Stimulated activated naive CD8-positive, alpha-beta T cell treated with anti-CD3 and anti-CD28 coated beads, Interleukin-15, amount 100 ng/mL, for 72 hours (primary cell): ENCODE measurements around the gene MORN1.
"Not testable (repeated sequence)": the region's sequence is repeated elsewhere in the genome, so short reads cannot be mapped to it uniquely, and the experiment has no call there.

Source experiments
- ATAC-seq: fragments of 150-1000 bp; cut with Tn5 transposase; 2 replicates; pipeline ENCODE4 v1.10.0; 2021; ENCODE audit warnings: mild to moderate bottlenecking, moderate library complexity
- DNase-seq, 2 donors: peaks; one replicate each; pipeline ENCODE4 v3.0.0; 2021 to 2022
- H3K27ac Mint-ChIP-seq, 2 donors: one replicate each; pipeline ENCODE4 v1.8.0; 2022; ENCODE audit warnings: mild to moderate bottlenecking in 2 of 2, mixed read lengths in 2 of 2, moderate library complexity in 2 of 2
- H3K27me3 Mint-ChIP-seq: one replicate; pipeline ENCODE4 v1.8.0; 2022; ENCODE audit warnings: mixed read lengths
- H3K4me1 Mint-ChIP-seq: one replicate; pipeline ENCODE4 v1.8.0; 2022; ENCODE audit warnings: mild to moderate bottlenecking, mixed read lengths
- H3K4me3 Mint-ChIP-seq, 2 donors: one replicate each; pipeline ENCODE4 v1.8.0; 2022; ENCODE audit warnings: mild to moderate bottlenecking in 2 of 2, mixed read lengths in 2 of 2, moderate library complexity in 1 of 2
- H3K9me3 Mint-ChIP-seq, 2 donors: one replicate each; pipeline ENCODE4 v1.8.0; 2022; ENCODE audit warnings: mixed read lengths in 2 of 2

MORN1 gene

GRCh38 chr1:2303016-2303775 is 88.2 kb downstream of the MORN1 start:
- ATAC-seq (no peak), DNase-seq (no peak)
- Mint-ChIP-seq H3K27me3 (no peaks in the 10 kb centered on the region), H3K27ac (no peak overlapping the region), H3K4me1 (peaks cover 64% of the 10 kb centered on the region), H3K9me3 (no peaks in the 10 kb centered on the region), H3K4me3 (no peak overlapping the region)

GRCh38 chr1:2302292-2302925 is 88.9 kb downstream of the MORN1 start:
- DNase-seq (no peak), ATAC-seq (no peak)
- H3K27me3 Mint-ChIP-seq = no peaks in the 10 kb centered on the region
- no peaks in the 10 kb centered on the region for H3K9me3 Mint-ChIP-seq
- no peak overlapping the region for H3K27ac Mint-ChIP-seq
- H3K4me1 Mint-ChIP-seq = peaks cover 72% of the 10 kb centered on the region
- H3K4me3 Mint-ChIP-seq = no peak overlapping the region

GRCh38 chr1:2301607-2302291 is 89.6 kb downstream of the MORN1 start:
- H3K4me3 Mint-ChIP-seq = peak overlapping the region; percentile 86 to 87
- peaks cover 78% of the 10 kb centered on the region for H3K4me1 Mint-ChIP-seq
- no peaks in the 10 kb centered on the region for H3K9me3 Mint-ChIP-seq
- DNase-seq = no peak
- no peaks in the 10 kb centered on the region for H3K27me3 Mint-ChIP-seq
- peak; percentile 4 for ATAC-seq
- H3K27ac Mint-ChIP-seq = peak overlapping the region; percentile 92 to 93

GRCh38 chr1:2300851-2301606 is 90.3 kb downstream of the MORN1 start:
- H3K27ac Mint-ChIP-seq = peak overlapping the region; percentile 92 to 93
- H3K9me3 Mint-ChIP-seq = no peaks in the 10 kb centered on the region
- H3K4me3 Mint-ChIP-seq = peak overlapping the region; percentile 86 to 87
- DNase-seq (peak; percentile 80 to 92), ATAC-seq (peak; percentile 86)
- no peaks in the 10 kb centered on the region for H3K27me3 Mint-ChIP-seq
- peaks cover 85% of the 10 kb centered on the region for H3K4me1 Mint-ChIP-seq

- ATAC-seq (peak; percentile 89), DNase-seq (peak; percentile 78 to 89)
- Mint-ChIP-seq H3K4me3 (peak overlapping the region; percentile 86 to 87), H3K27me3 (no peaks in the 10 kb centered on the region), H3K9me3 (no peaks in the 10 kb centered on the region), H3K27ac (peak overlapping the region; percentile 92 to 93), H3K4me1 (peaks cover 85% of the 10 kb centered on the region)
These were observed 91.2 kb downstream of the MORN1 start for GRCh38 chr1:2300004-2300771.

GRCh38 chr1:2299131-2299627 is 92.2 kb downstream of the MORN1 start:
- ATAC-seq = no peak
- H3K4me3 Mint-ChIP-seq = peak overlapping the region; percentile 16 to 87
- H3K27ac Mint-ChIP-seq = peak overlapping the region; percentile 9 to 20
- peaks cover 94% of the 10 kb centered on the region for H3K4me1 Mint-ChIP-seq
- no peaks in the 10 kb centered on the region for H3K9me3 Mint-ChIP-seq
- no peak for DNase-seq
- no peaks in the 10 kb centered on the region for H3K27me3 Mint-ChIP-seq

GRCh38 chr1:2298685-2299084 is 92.7 kb downstream of the MORN1 start:
- Mint-ChIP-seq H3K27me3 (no peaks in the 10 kb centered on the region), H3K4me3 (peak overlapping the region; percentile 16 to 74), H3K4me1 (peaks cover 99% of the 10 kb centered on the region), H3K27ac (no peak overlapping the region), H3K9me3 (no peaks in the 10 kb centered on the region)
- no peak for DNase-seq
- ATAC-seq = no peak

GRCh38 chr1:2297246-2298011 is 93.9 kb downstream of the MORN1 start:
- Mint-ChIP-seq H3K4me1 (peaks cover 99% of the 10 kb centered on the region), H3K9me3 (no peaks in the 10 kb centered on the region), H3K4me3 (no peak overlapping the region), H3K27me3 (no peaks in the 10 kb centered on the region), H3K27ac (no peak overlapping the region)
- no peak for ATAC-seq
- no peak for DNase-seq

- DNase-seq (no peak), ATAC-seq (no peak)
- Mint-ChIP-seq H3K4me1 (peaks cover 99% of the 10 kb centered on the region), H3K9me3 (no peaks in the 10 kb centered on the region), H3K27ac (no peak overlapping the region), H3K27me3 (no peaks in the 10 kb centered on the region), H3K4me3 (no peak overlapping the region)
These were observed 94.7 kb downstream of the MORN1 start for GRCh38 chr1:2296614-2297013.

GRCh38 chr1:2296211-2296610 is 95.1 kb downstream of the MORN1 start:
- not testable (repeated sequence) for H3K27ac Mint-ChIP-seq, ATAC-seq, H3K27me3 Mint-ChIP-seq, DNase-seq, H3K9me3 Mint-ChIP-seq, H3K4me3 Mint-ChIP-seq
- H3K4me1 Mint-ChIP-seq = peaks cover 99% of the 10 kb centered on the region

- ATAC-seq = no peak
- H3K4me3 Mint-ChIP-seq = no peak overlapping the region
These were observed 95.8 kb downstream of the MORN1 start for GRCh38 chr1:2295526-2295925.

GRCh38 chr1:2294725-2295078 is 96.7 kb downstream of the MORN1 start:
- peak overlapping the region in 1 of 2 donors; percentile 61 for H3K4me3 Mint-ChIP-seq
- DNase-seq (no peak), ATAC-seq (no peak)
- H3K27me3 Mint-ChIP-seq = no peaks in the 10 kb centered on the region
- H3K27ac Mint-ChIP-seq = peak overlapping the region in 1 of 2 donors; percentile 69
- H3K9me3 Mint-ChIP-seq = no peaks in the 10 kb centered on the region
- peaks cover 99% of the 10 kb centered on the region for H3K4me1 Mint-ChIP-seq

More at GRCh38 chr1:2295526-2295925, 95.8 kb downstream of the MORN1 start:
- H3K4me1 Mint-ChIP-seq = peaks cover 99% of the 10 kb centered on the region
- no peaks in the 10 kb centered on the region for H3K27me3 Mint-ChIP-seq
- no peak overlapping the region for H3K27ac Mint-ChIP-seq
- DNase-seq = no peak
- no peaks in the 10 kb centered on the region for H3K9me3 Mint-ChIP-seq

GRCh38 chr1:2294033-2294724 is 97.2 kb downstream of the MORN1 start:
- Mint-ChIP-seq H3K4me3 (peak overlapping the region; percentile 13 to 61), H3K27me3 (no peaks in the 10 kb centered on the region), H3K4me1 (peaks cover 99% of the 10 kb centered on the region), H3K9me3 (no peaks in the 10 kb centered on the region), H3K27ac (peak overlapping the region in 1 of 2 donors; percentile 88)
- DNase-seq = no peak
- no peak for ATAC-seq
